PFSK-1 (cell line): ENCODE results near the gene PDE3A.

ENCODE experiments used
- FOXP2 ChIP-seq: optimal IDR thresholded peaks from 2 replicates; pipeline ENCODE3; 2011; ENCODE audit warnings: borderline replicate concordance, control low read depth, inconsistent platforms; ENCODE audit not compliant: insufficient read depth; ENCODE audit errors: extremely low read length, extremely low read depth
- POLR2AphosphoS5 ChIP-seq: IDR thresholded peaks from 2 replicates; pipeline ENCODE4 v1.6.1; 2012; ENCODE audit warnings: low read depth, mild to moderate bottlenecking, control low read depth, low read length, moderate library complexity
- REST ChIP-seq, 2 experiments: IDR thresholded peaks; 2 replicates each; pipeline versions ENCODE4 v1.6.1 to v1.8.0; 2011 to 2012; ENCODE audit warnings: low read depth in 2 of 2, low read length in 2 of 2, control low read depth in 1 of 2, inconsistent platforms in 1 of 2, mild to moderate bottlenecking in 1 of 2, moderate library complexity in 1 of 2; ENCODE audit not compliant: insufficient read depth in 1 of 2
- SIN3A ChIP-seq: IDR thresholded peaks from 2 replicates; pipeline ENCODE4 v1.6.1; 2012; ENCODE audit warnings: mild to moderate bottlenecking, low read length, moderate library complexity, borderline replicate concordance; ENCODE audit not compliant: insufficient read depth
- TAF1 ChIP-seq: IDR thresholded peaks from 2 replicates; pipeline ENCODE4 v1.6.1; 2012; ENCODE audit warnings: low read length, control low read depth, borderline replicate concordance; ENCODE audit not compliant: insufficient read depth

- TF ChIP-seq POLR2AphosphoS5 (no peak), FOXP2 (no peak), TAF1 (no peak), REST (IDR thresholded peaks at IDR 0.05; ENCODE audit: insufficient read depth in 1 of 2, low read depth in 2 of 2, low read length in 2 of 2) (no peak), SIN3A (no peak)
Observed at GRCh38 chr12:20507711-20508110, 139.4 kb downstream of the PDE3A start.
